PC-9 (cell line): Measurements from ENCODE around the gene SDHA. TPM values are rescaled to one million over a fixed set of nuclear protein-coding genes. Genes with fewer than 3 reads are reported as not detected.
"Not testable (repeated sequence)": the region's sequence is repeated elsewhere in the genome, so short reads cannot be mapped to it uniquely, and the experiment has no call there.

Experiments
- BruUV-seq: library from RNA; stranded (reverse); fragments of 400-500 nt; replicated peaks from 2 replicates; lab custom pipeline; 2021; lab: Mats Ljungman, UMichigan
- CTCF ChIA-PET: fragments of 300-600 bp; sonication (Branson Sonifier 250); formaldehyde crosslinking; loops from one replicate; lab custom pipeline; 2022; ENCODE audit warnings: antibody characterized with exemption; lab: Charles Lee
- POLR2A ChIA-PET: fragments of 300-600 bp; sonication (Branson Sonifier 250); formaldehyde crosslinking; loops from one replicate; lab custom pipeline; 2022; ENCODE audit warnings: antibody characterized with exemption; ENCODE audit not compliant: unreplicated experiment; lab: Charles Lee
- DNase-seq, 2 experiments: peaks; one replicate each; pipeline versions ENCODE4 v3.0.0 to v3.0.0-alpha.2; 2015 to 2022; ENCODE audit warnings: mixed read lengths in 1 of 2
- H2AFZ ChIP-seq: fragments of 200-600 bp; sonication (generic); 2 replicates; pipeline ENCODE4 v1.8.1; 2017; ENCODE audit warnings: antibody characterized with exemption
- H3F3A ChIP-seq: fragments of 200-600 bp; sonication (generic); 2 replicates; pipeline ENCODE4 v1.8.1; 2017; ENCODE audit warnings: antibody characterized with exemption, mild to moderate bottlenecking, low read depth; ENCODE audit not compliant: insufficient read depth
- H3K27ac ChIP-seq: fragments of 200-600 bp; sonication (generic); 2 replicates; pipeline ENCODE4 v1.6.1; 2016; ENCODE audit warnings: mixed run types
- H3K27me3 ChIP-seq: fragments of 200-600 bp; sonication (generic); 2 replicates; pipeline ENCODE4 v1.6.1; 2016; ENCODE audit warnings: low read depth, mixed run types; ENCODE audit not compliant: insufficient read depth
- H3K36me3 ChIP-seq: fragments of 200-600 bp; sonication (generic); 2 replicates; pipeline ENCODE4 v1.6.1; 2016; ENCODE audit warnings: low read depth, mixed run types
- H3K4me1 ChIP-seq: fragments of 200-600 bp; sonication (generic); replicated peaks from 2 replicates; pipeline ENCODE4 v1.6.1; 2016; ENCODE audit warnings: mixed run types; ENCODE audit not compliant: insufficient read depth
- H3K4me2 ChIP-seq: fragments of 200-600 bp; sonication (generic); 2 replicates; pipeline ENCODE4 v1.6.1; 2017; ENCODE audit warnings: mixed run types
- H3K4me3 ChIP-seq: fragments of 200-600 bp; sonication (generic); 2 replicates; pipeline ENCODE4 v1.6.1; 2016; ENCODE audit warnings: mixed run types
- H3K79me2 ChIP-seq: fragments of 200-600 bp; sonication (generic); 2 replicates; pipeline ENCODE4 v1.6.1; 2017; ENCODE audit warnings: low read depth, mixed run types
- H3K9me2 ChIP-seq: fragments of 200-600 bp; sonication (generic); 2 replicates; pipeline ENCODE4 v1.8.1; 2017; ENCODE audit warnings: mild to moderate bottlenecking; ENCODE audit not compliant: insufficient read depth
- H3K9me3 ChIP-seq: fragments of 200-600 bp; sonication (generic); 2 replicates; pipeline ENCODE4 v1.8.1; 2016; ENCODE audit warnings: low read depth; ENCODE audit not compliant: insufficient read depth
- H4K20me1 ChIP-seq: fragments of 200-600 bp; sonication (generic); 2 replicates; pipeline ENCODE4 v1.8.1; 2017; ENCODE audit not compliant: insufficient read depth
- EZH2 ChIP-seq: fragments of 200-600 bp; sonication (generic); IDR thresholded peaks from 2 replicates; pipeline ENCODE4 v1.8.0; 2017; ENCODE audit warnings: antibody characterized with exemption, low read depth
- intact Hi-C: fragments of 100-400 bp; cut with micrococcal nuclease; formaldehyde crosslinking; loops from one replicate; pipeline ENCODE4 v1.10.0; 2022; ENCODE audit not compliant: unreplicated experiment
- total RNA-seq: library from RNA; stranded (reverse); gene quantifications from 2 replicates; pipeline ENCODE4 v1.2.3, GENCODE V29; 2021
- TF ChIP-seq, protein P1 (sequence below): fragments of 200-600 bp; sonication (generic); conservative IDR thresholded peaks from 2 replicates; pipeline ENCODE4 v1.6.1; 2017; ENCODE audit warnings: mixed run types, antibody characterized with exemption, mild to moderate bottlenecking, moderate library complexity

SDHA gene
- total RNA-seq, 1 experiment from 2014 or later = 347 TPM

DNA sequence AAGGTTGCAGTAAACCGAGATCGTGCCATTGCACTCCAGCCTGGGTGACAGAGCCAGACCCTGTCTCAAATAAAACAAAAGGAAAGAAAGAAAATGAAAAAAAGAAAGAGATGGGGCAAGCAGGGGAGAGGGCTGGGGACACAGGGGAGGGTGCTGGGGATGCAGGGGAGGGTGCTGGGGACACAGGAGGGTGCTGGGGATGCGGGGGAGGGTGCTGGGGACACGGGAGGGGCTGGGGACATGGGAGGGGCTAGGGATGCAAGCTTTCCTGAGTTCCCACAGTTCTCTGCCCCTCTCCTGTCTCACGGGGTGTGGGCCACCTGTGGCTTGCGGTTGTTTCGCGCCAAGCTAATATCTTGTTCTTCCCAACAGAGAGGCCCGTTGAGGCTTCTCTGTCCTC lies 60.5 kb downstream of the SDHA start:
- CTCF ChIA-PET = no interaction called here
- intact Hi-C loops = no loop called here

DNA sequence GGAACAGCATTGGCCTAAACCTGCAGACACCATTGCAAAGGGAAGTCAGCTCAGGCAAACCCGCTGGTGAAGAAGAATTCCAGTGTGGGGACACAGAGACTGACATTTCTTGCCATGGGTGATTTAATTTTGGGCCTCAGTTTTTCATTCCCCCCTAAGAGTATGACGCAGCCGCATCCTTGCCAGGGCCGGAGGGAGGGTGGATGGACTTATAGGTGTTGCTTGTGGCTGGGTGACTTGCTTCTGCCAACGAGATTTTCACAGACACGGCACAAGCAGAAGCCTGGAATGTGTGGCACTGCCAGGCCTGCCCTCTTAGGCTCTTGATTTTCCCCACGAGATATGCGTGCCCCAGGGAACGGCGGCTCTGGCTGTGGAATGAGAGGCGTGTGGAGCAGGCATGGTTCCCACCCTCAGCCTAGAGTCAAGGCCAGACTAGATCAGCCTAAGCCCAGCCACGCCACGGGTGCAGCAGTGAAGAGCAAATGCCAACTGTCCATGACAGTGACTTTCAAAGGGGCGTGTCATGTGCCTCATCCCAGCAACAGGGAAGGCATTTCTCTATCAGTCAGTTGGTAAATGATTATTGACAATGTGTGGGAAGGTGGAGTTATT lies 61.0 kb downstream of the SDHA start:
- POLR2A ChIA-PET, H3K9me2 ChIP-seq, H3F3A ChIP-seq, H2AFZ ChIP-seq, H3K27ac ChIP-seq, H3K4me3 ChIP-seq, BruUV-seq, intact Hi-C loops, H3K9me3 ChIP-seq, H3K4me1 ChIP-seq, CTCF ChIA-PET, H3K27me3 ChIP-seq, H3K4me2 ChIP-seq, DNase-seq: not testable (repeated sequence)
- peaks cover 88% of the 10 kb centered on the region for H4K20me1 ChIP-seq
- peaks cover 30% of the 10 kb centered on the region for H3K36me3 ChIP-seq
- peaks cover 97% of the 10 kb centered on the region for H3K79me2 ChIP-seq

More for the DNA sequence above, 60.5 kb downstream of the SDHA start:
- no peak overlapping the region for H3K4me3 ChIP-seq
- no peak for TF ChIP-seq EZH2
- TF ChIP-seq, protein P1, sequence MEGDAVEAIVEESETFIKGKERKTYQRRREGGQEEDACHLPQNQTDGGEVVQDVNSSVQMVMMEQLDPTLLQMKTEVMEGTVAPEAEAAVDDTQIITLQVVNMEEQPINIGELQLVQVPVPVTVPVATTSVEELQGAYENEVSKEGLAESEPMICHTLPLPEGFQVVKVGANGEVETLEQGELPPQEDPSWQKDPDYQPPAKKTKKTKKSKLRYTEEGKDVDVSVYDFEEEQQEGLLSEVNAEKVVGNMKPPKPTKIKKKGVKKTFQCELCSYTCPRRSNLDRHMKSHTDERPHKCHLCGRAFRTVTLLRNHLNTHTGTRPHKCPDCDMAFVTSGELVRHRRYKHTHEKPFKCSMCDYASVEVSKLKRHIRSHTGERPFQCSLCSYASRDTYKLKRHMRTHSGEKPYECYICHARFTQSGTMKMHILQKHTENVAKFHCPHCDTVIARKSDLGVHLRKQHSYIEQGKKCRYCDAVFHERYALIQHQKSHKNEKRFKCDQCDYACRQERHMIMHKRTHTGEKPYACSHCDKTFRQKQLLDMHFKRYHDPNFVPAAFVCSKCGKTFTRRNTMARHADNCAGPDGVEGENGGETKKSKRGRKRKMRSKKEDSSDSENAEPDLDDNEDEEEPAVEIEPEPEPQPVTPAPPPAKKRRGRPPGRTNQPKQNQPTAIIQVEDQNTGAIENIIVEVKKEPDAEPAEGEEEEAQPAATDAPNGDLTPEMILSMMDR = no peak
- no peaks in the 10 kb centered on the region; the same call in 1 of the 2 replicates for H3F3A ChIP-seq
- peaks cover 97% of the 10 kb centered on the region for H3K79me2 ChIP-seq
- no peak overlapping the region for H2AFZ ChIP-seq
- no peaks in the 10 kb centered on the region for H3K27me3 ChIP-seq
- POLR2A ChIA-PET = interaction anchor here (0.7 kb wide), 2 partner anchors 15 to 38 kb away, joined by 5 to 10 read pairs; no protein-coding TSS in a partner anchor
- no peaks in the 10 kb centered on the region for H3K9me3 ChIP-seq
- H4K20me1 ChIP-seq = peaks cover 87% of the 10 kb centered on the region
- peaks cover 35% of the 10 kb centered on the region for H3K36me3 ChIP-seq
- no peak for DNase-seq
- H3K4me1 ChIP-seq = peaks cover 4% of the 10 kb centered on the region; the same call in 1 of the 2 replicates
- no peak overlapping the region for H3K27ac ChIP-seq
- H3K9me2 ChIP-seq = no peaks in the 10 kb centered on the region
- no peak overlapping the region for H3K4me2 ChIP-seq
- no TSS peak for BruUV-seq

DNA sequence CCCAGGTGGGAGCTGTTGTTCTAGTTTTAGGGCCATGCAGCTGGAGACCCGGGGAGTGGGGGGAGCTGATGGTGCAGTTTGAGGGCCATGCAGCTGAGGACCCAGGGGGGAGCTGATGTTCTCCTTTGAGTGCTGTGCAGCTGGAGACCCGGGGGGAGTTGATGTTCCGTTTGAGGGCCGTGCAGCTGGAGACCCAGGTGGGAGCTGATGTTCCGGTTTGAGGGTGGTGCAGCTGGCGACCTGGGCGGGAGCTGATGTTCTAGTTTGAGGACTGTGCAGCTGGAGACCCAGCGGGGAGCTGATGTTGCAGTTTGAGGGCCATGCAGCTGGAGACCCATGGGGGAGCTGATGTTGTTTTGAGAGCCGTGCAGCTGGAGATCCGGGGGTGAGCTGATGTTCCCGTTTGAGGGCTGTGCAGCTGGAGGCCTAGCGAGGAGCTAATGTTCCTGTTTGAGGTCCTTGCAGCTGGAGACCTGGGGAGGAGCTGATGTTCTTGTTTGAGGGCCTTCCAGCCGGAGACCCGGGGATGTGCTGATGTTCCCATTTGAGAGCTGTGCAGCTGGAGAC lies 68.0 kb downstream of the SDHA start:
- Histone ChIP-seq H3K4me3 (no peak overlapping the region), H3K27ac (no peak overlapping the region), H3K9me3 (no peaks in the 10 kb centered on the region), H3F3A (peaks cover 6% of the 10 kb centered on the region; the same call in 1 of the 2 replicates), H3K27me3 (no peaks in the 10 kb centered on the region), H2AFZ (no peak overlapping the region), H3K36me3 (peaks cover 7% of the 10 kb centered on the region), H4K20me1 (peaks cover 95% of the 10 kb centered on the region), H3K4me1 (no peaks in the 10 kb centered on the region), H3K9me2 (no peaks in the 10 kb centered on the region), H3K79me2 (peaks cover 93% of the 10 kb centered on the region), H3K4me2 (no peak overlapping the region)
- ChIA-PET POLR2A (interaction anchor here (0.7 kb wide), 2 partner anchors 15 to 113 kb away, joined by 4 to 5 read pairs; partner anchors contain the start of gene PDCD6), CTCF (no interaction called here)
- no TSS peak for BruUV-seq
- DNase-seq = no peak
- intact Hi-C loops = no loop called here
- TF ChIP-seq EZH2 = no peak
- TF ChIP-seq, protein P1 = no peak

DNA sequence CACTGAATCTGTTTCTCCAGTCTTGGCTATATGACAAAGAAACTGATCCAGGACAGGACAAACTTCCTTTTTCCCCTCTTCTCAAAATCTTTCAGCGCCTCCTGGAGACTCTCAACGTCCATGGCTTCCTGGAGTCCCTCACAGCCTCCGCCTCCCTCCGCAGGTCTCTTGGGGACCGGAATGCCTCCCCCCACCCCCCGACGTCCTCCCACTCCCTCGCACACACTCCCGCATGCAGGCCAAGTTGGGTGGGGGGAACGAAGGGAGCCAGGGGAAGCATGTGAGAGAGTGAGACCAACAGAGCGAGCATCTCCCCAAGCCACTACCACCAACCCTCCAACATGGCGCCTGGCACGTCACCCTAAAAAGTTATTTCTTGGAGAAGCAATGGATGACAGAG lies 72.1 kb downstream of the SDHA start:
- H3K9me2 ChIP-seq, intact Hi-C loops, H3K4me3 ChIP-seq, DNase-seq, H3K27ac ChIP-seq, H3K27me3 ChIP-seq, H3F3A ChIP-seq, BruUV-seq, CTCF ChIA-PET, H3K4me1 ChIP-seq, H3K4me2 ChIP-seq, POLR2A ChIA-PET, H3K9me3 ChIP-seq, H2AFZ ChIP-seq: not testable (repeated sequence)
- Histone ChIP-seq H3K36me3 (peaks cover 10% of the 10 kb centered on the region; the same call in 1 of the 2 replicates), H3K79me2 (peaks cover 75% of the 10 kb centered on the region), H4K20me1 (peaks cover 90% of the 10 kb centered on the region)

DNA sequence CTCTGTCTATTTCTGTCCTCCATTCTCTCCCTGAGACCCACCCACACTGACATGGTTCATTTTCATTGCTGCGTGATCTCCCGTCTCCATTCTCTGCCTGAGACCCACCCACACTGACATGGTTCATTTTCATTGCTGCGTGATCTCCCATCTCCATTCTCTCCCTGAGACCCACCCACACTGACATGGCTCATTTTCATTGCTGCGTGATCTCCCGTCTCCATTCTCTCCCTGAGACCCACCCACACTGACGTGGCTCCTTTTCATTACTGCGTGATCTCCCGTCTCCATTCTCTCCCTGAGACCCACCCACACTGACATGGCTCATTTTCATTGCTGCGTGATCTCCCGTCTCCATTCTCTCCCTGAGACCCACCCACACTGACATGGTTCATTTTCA lies 73.2 kb downstream of the SDHA start:
- POLR2A ChIA-PET = interaction anchor here (0.6 kb wide), 1 partner anchor 134 kb away, joined by 4 read pairs; no protein-coding TSS in a partner anchor
- H3K27me3 ChIP-seq, H3K9me3 ChIP-seq, H2AFZ ChIP-seq, H3K27ac ChIP-seq, H3K4me1 ChIP-seq, intact Hi-C loops, DNase-seq, H3K4me3 ChIP-seq, H3F3A ChIP-seq, H3K9me2 ChIP-seq, BruUV-seq, CTCF ChIA-PET, H3K4me2 ChIP-seq: not testable (repeated sequence)
- H3K36me3 ChIP-seq = peaks cover 10% of the 10 kb centered on the region; the same call in 1 of the 2 replicates
- H4K20me1 ChIP-seq = peaks cover 84% of the 10 kb centered on the region
- peaks cover 64% of the 10 kb centered on the region for H3K79me2 ChIP-seq
